Fibroblast of lung (primary cell): ENCODE data around the gene ADAMTS16.

ENCODE experiments used
- EZH2 ChIP-seq: IDR thresholded peaks from 2 replicates; pipeline ENCODE4 v1.5.1; 2012; ENCODE audit warnings: low read length, control low read depth, mild to moderate bottlenecking; ENCODE audit errors: missing control alignments
- TF ChIP-seq, protein P1 (sequence below), 2 donors: IDR thresholded peaks in 1 of 2; conservative IDR thresholded peaks in 1 of 2; 1 replicate in 1 of 2; 2 replicates in 1 of 2; pipeline ENCODE4 v1.5.1; 2011 to 2012; ENCODE audit warnings: low read length in 2 of 2, control low read depth in 1 of 2, inconsistent platforms in 1 of 2, low read depth in 1 of 2, mild to moderate bottlenecking in 1 of 2

DNA sequence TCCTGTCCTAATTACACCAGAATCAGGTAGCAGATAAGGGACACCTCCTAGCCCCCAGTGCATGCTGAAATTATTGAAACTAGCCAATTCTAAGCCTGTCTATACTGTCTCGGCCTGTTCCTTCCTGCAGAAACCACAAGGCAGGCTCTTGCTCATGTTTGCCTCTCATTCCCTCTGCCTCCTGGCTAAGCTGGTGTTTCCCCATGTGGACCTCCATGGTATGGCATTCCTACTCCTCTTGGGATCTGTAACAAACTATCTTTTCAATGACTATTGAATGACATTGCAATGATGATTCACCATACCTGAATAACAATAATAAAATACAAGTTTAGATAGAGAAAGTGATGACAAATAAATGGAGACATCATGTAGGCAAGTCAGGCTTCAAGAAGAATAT lies 35.6 kb upstream of the ADAMTS16 start:
- TF ChIP-seq, protein P1, sequence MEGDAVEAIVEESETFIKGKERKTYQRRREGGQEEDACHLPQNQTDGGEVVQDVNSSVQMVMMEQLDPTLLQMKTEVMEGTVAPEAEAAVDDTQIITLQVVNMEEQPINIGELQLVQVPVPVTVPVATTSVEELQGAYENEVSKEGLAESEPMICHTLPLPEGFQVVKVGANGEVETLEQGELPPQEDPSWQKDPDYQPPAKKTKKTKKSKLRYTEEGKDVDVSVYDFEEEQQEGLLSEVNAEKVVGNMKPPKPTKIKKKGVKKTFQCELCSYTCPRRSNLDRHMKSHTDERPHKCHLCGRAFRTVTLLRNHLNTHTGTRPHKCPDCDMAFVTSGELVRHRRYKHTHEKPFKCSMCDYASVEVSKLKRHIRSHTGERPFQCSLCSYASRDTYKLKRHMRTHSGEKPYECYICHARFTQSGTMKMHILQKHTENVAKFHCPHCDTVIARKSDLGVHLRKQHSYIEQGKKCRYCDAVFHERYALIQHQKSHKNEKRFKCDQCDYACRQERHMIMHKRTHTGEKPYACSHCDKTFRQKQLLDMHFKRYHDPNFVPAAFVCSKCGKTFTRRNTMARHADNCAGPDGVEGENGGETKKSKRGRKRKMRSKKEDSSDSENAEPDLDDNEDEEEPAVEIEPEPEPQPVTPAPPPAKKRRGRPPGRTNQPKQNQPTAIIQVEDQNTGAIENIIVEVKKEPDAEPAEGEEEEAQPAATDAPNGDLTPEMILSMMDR (conservative IDR thresholded peaks at IDR 0.05 in 1 of 2, IDR thresholded peaks at IDR 0.05 in 1 of 2; ENCODE audit: low read depth in 1 of 2, low read length in 2 of 2): no peak
- no peak for TF ChIP-seq EZH2
